HG03469 (cell line): Measurements from ENCODE around the gene MORN5.

Experiments
- ATAC-seq: cut with Tn5 transposase; IDR thresholded peaks from one replicate; pipeline ENCODE4 v1.9.1; 2021; ENCODE audit warnings: mild to moderate bottlenecking, moderate library complexity, moderate number of reproducible peaks; ENCODE audit not compliant: unreplicated experiment

Gene MORN5

DNA sequence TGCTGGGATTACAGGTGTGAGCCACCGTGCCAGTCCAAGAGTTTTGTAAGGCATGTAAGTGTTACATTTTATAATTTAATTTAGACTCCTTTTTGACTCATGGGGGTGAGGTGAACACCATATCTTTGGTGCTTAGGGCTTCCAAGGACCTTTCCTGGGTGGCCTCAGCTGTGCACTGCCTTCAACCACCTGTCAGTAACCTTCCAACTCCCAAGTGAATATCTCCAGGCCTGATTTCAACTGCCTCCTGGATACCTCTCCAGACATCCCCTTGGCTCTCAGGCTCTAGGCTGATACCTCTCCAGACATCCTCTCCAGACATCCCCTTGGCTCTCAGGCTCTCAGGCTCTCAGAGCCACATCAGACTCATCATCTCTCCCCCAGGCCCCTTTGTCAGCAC is 35.7 kb upstream of the MORN5 start:
- no peak for ATAC-seq

DNA sequence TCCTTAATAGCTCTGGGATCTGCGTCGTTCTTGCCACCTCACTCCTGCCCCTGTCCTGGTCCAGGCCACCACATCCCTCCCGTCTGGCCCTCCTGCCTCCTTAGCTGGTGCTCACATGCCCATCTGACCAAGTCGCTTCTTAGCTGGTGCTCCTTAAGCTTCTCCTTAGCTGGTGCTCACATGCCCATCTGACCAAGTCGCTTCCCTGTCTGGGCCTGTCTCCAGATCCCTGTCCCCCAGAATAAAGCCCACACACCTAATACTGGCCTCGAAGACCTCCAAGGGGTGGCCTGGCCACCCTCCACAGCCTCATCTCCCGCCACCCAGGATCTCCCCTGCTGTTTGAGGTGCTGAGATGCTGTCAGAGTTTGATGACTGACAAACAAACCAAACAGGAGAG is 35.2 kb upstream of the MORN5 start:
- no peak for ATAC-seq

DNA sequence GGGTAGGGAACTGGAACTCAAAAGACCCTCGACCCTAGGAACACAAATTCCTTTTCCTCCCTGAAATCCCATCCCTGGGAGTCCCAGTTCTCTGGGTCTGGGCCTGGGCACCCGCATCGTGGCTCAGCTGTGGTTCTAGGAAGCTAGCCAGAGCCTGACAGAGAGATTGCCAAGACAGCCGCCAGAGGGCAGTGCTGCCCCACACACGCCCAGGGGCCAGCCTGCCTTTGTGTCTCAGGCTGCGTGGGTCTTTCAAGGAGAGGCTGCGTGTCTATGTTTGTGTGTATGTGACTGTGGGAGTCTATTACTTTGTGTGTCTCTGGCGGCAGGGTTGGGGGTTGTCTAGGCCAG is 34.6 kb upstream of the MORN5 start:
- ATAC-seq = peak; percentile 52

DNA sequence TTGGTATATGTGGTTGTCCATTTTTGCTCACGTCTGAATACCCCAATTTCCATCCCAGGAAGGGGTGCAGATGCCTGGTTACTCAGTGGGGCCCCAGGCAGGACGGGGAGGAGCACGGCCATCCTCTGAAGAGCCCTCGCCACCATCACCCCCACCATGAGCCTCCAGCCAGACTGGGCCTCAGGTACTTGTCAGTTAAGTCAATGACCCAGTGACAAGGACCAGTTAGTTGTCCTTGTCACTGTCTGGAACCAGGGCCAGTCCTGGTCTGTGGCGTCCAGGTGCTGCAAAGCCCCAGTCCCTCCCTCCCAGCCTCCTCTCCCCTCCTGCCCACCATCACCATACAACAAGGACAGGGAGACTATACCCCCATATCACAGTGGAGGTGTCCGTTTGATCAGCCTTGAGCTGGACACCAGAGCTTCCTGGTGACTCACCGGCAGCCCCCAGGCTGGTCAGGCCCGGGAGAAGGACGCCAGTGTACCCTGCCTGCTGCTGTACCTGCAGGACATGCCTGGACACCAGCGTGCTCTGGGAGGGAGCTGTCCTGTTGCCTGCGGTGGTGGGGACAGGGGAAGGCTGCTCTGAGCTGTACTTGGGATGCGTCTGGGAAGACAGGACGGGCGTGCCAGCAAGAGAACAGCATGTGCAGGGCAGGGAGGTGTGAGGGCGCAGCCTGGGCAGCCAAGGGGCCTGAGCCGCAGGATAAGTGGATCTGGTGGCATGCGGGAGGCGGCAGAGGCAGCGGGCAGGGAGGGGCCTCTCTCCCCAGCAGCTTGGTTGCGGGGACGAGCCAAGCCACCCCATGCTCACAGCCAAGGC is 34.0 kb upstream of the MORN5 start:
- ATAC-seq = no peak

DNA sequence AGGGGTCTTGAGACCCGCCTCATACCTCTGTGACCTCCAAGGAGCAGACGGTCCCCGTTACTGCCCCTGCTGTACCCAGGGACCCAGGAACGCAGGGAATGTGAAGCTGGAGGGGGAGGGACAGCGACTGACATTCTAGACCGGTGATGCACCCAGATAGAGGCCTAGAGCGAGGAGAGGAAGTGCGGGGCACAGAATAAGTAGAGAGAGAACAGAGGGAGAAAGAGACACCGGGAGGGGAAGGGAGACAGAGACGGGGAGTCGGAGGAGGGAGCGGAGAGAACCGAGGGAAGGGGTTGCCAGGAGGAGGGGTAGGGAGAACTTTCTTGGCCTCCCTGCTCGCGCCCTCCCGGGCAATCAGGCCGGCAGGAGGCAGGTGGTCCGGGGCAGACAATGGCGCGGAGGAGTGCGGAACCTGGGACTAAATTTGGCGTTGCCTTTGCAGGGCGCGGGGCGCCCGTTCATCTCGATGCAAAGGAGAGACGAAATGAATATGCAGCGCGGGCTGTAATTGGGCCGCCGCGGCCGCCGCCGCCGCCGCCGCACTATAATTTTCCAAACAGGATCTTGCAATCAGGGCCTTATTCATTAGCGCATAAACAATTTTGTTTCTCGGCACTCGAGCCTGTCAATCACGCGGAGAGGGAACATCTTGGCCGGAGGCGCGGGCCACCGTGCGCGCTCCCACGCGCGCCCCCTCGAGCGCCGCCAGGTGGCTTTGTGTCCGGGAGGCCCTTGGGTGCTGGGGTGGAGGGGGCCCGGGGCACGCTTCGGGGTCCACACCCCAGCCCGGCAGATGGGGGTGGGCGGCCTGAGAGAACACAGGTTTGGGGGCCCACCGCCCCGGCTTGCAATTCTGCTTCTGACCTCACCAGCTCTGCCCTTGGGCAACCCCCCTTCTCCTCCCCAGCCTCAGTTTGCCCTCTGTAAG is 33.1 kb upstream of the MORN5 start:
- ATAC-seq = no peak

DNA sequence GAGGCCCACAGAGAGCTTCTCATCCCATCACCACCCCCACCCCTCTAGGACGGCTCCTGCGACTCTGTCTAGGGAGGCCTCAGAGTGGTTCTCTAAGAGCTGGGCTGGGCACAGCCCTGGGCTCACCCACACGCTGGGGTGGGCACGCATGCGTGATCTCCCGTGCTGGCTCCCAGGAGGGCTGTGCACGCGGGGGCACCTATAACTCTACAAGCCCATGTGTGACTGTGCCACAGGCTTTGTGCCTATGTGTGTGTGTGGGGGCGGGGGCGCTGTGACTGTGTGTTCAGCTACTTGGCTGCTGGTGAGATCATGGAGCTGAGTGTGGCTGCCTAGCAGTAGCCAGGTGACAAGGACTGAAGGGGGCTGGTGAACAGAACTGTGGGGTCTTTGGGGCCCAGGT is 32.3 kb upstream of the MORN5 start:
- ATAC-seq = no peak

DNA sequence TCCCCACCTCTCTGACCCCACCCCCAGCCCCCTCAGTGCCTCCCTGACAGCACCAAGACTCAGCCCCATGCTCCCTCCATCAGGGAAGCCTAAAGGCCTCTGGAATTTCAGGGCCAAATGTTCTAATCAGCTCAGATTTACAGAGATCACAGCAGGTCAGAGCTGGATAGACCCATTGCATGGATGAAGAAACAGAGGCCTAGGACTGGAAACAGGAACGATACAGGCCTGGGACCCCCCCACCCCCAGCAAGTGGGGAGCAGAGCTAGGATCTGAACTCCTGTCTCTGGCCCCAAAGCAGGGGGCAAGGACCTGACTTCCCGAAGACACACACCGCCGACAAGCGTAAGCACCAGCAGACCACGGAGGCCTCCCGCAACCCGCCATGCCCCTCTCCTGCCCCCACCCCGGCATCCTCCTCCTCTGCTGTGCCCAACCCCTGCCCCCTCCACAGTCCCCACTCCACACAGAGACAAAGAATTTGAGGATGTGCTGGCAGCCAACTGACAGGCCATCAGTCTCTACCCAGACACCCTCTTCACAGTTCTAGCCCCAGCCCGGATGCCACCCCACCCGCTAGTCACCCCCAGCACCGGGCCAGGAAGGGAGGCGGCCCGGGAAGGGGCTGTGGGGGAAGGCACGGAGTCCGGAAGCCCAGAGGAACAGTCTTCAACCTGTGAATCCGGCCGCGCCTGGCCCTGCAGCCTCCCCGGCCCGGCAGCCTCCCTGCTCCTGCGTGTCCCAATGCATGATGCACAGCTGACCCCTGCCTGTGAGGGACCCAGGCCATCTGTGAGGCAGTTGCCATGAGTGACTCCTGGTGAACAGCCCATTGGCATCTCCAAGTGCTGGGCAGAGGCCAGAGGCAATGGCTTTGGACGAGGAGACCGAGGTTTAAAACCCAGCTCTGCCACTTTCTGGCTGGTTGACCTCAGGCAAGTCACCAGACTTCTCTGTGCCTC is 31.4 kb upstream of the MORN5 start:
- no peak for ATAC-seq

DNA sequence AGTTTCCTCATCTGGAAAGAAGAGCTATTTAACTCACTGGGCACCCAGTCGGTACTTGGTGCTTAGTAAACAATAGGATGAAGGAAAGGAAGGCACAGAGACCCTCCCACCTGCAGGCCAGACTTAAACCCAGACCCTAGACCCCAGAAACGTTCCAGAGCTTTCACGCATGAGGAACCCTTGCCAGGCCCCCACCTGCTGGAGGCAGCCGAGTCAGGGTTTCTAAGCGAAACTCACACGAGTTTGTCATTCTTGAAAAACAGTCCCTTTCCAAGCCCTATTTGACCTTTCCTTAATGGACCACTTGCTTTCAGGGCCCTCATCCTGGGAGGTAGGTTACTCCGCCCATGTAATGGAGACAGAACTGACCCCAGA is 30.8 kb upstream of the MORN5 start:
- ATAC-seq = no peak

DNA sequence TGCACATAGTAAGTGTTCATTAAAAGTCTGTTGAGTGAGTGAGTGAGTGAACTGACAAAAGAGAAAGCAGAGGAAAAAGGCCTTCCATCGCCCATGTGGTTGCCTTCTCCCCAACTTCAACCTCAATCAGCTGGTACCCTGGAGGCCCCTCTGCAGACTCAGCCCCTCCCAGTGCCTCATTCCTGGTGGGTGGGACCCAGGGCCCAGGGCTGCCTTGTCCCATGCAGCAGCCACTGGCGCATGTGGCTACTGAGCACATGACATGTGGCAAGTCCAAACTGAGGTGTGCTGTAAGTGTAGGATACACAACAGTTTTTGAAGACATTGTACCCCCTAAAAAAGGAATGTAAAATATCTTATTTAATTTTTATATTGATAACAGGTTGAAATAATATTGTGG is 29.7 kb upstream of the MORN5 start:
- no peak for ATAC-seq

DNA sequence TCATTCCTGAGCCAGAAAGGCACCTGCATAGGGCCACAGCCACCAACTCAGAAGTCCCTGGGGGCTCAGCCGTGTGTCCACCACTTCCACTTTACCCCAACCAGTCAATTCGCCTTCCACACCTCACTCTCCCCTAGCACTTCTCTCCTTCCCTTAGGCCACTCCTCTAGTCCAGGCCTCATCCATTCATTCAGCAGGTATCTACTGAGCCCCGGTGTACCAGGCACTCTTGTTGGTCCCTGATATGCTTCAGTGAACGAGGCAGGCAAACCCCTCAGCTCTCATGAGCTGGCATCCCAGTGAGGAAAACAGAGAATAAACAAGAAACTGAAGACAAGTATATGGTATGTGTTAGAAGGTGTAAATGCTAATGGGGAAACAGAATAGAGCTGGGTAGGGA is 28.9 kb upstream of the MORN5 start:
- no peak for ATAC-seq

DNA sequence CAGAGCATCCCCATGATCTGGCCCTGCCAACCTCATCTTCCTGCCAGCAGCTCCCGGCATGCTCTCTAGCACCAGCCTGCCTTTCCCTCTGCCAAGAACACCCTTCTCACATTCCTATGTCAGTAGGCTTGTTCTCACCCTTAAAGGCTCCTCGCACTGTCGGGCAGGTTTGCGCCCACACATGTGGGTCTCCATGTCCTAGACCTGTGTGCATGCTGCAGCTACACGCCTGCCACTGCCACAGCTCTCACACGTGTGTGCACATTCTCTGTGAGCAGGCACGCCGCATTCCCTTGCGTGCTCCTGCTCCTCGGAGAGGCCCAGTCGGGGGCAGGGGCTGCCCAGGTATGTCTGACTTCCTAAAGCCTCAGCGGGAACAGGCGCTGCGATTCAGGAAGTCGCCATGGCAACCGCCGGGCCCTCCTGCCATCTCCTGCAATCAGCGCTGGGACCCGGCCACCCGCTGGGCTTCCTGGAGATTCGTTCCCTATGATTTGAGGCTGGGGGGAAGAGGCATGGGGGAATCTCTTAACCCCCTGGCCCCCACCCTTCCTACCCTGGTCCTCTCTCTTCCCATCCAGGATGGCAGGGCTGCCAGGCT is 28.2 kb upstream of the MORN5 start:
- ATAC-seq = no peak

DNA sequence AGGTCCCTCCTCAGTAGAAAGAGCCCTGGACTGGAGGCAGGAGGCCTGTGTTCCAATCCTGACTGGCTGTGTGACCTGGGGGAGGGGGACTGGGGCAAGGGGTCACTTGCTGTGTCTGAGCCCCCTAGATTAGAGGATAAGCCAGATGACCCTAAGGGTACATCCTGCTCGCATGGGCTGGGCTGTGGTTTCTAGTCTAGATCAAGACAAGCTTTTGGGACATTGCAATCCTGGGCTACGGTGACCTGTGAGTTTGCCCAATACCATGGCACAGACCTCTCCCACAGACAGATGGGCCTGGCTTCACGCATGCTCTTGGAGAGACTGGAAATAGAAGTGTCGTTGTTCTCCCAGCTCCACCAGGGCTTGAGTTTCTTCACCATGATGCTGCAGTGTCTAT is 27.2 kb upstream of the MORN5 start:
- no peak for ATAC-seq

DNA sequence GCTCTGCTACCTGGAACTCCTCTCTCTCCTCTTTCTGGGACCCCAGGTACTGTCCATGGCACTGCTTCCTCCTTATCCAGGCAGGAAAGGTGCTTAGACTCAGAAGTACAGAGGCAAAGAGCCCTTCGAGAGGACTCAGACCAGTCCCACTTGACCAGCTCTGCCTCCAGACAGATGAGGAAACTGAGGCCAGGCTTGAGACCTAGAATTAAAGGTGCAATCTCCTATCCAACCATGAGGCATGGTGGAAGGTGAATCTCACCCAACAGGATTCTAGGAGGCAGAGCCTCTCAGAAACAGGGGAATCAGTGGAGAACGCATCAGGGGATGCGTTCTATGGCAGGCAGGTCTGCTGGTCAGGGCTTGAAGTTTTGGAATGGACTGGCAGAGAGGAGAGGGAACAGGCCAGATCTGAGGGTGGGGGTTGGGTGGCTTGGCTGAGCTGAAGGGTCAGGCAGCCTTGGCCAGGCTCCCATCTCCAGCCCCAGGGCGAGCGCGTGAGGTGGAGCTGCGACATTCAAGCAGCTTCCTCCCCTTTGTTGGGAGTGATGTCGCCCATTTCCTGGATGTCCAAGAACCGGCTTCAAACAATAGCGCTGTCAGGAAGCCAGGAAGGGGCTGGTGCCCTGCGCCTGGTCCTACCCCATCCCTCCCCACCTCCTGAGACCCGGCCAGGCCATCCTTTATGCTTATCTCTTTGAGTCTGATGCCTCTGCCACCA is 26.3 kb upstream of the MORN5 start:
- no peak for ATAC-seq

DNA sequence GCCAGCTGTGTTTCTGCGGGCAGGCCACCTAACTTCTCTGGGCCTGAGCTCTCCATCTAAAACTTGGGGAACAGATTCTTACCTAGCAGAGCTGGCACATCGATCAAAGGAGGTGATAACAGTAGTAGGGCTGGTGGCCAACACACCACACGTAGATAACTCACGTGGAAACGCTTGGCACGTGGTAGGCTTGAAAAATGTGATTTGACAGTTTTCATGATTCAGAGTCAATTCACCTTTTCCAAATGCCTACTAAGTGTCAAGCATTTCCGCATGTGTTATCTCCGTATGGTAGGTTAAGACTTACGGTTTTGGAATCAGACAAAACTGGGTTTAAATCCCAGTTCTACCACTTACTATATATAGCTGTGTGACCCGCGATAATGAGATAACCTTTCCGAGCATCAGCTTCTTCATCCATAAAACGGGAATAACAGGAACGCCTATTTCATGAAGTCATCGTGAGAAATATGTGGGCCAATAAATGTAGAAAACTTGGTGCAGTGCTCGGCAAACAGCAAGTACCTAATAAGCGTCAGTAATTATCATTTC is 25.6 kb upstream of the MORN5 start:
- no peak for ATAC-seq

DNA sequence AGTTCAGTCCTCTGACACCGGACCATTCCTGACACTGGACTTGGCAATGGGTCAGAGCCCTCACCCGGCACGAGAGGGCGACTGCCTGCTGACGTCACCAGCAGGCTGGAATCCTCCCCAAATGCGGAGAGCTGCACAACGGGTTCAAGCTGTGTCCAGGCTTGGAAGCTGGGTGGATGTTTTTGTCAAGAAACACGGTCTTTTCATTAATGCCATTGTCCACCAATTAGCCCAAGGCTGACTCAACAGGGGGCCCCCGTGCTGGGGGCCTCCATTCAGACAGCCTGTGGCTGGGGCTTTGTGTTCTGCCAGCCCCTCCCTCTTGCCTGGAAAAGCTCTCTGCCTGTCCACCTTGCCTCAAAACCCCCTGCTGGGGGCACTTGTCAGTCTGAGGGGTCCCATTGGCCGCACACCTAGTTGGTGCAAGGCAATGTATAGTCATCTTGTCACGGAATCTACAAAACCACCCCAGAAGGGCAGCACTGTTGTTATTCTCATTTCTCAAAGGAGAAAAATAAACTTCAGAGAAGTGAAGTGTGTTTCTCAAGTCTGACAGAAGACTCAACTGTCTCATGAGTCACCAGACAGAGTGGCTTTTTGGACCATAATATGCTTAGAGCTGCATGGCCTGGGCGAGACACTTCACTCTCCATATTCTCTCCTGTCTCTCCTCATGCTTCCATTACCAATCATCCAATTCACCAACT is 24.7 kb upstream of the MORN5 start:
- no peak for ATAC-seq

DNA sequence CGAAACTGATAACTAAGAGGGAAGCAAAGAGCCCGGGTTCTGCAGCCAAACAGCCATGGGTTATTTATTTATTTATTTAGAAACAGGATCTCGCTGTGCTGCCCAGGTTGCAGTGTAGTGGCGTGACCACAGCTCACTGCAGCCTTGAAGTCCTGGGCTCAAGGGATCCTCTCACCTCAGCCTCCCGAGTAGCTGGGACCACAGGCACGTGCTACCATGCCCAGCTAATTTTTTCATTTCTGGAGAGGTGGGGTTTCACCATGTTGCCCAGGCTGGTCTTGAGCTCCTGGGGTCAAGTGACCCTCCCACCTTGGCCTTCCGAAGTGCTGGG is 24.2 kb upstream of the MORN5 start:
- ATAC-seq = no peak

DNA sequence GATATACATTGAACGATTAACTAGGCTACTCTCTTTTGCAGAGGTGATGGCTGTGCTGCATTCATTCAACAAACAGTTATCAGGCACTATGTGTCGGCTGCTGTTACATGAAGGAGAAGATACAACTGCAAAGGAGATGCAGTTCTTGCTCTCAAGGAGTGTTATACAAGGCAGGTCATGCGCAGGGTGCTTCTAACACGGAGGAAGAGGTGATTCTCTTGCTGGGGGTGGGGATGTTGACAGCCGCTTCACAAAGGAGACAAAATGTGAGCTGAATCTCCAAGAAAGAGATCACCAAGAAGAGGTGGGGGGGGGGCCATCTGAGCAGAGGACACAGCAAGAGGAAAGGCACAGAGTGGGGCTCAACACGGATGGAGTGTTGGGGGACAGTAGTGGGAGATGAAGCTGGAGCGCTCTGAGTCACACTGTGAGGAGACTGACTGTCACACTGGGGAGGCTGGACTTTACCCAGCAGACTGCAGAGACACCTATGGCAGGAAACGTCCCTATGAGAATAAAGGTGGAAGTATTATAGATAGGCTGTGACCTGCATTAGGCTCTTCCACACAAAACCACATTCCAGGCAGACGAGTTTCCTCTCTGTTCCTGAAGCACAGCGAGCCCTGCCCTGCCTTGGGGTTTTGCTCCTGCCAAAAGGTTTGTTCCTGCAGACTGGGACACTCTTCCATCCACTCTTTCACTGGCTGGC is 21.0 kb upstream of the MORN5 start:
- no peak for ATAC-seq

DNA sequence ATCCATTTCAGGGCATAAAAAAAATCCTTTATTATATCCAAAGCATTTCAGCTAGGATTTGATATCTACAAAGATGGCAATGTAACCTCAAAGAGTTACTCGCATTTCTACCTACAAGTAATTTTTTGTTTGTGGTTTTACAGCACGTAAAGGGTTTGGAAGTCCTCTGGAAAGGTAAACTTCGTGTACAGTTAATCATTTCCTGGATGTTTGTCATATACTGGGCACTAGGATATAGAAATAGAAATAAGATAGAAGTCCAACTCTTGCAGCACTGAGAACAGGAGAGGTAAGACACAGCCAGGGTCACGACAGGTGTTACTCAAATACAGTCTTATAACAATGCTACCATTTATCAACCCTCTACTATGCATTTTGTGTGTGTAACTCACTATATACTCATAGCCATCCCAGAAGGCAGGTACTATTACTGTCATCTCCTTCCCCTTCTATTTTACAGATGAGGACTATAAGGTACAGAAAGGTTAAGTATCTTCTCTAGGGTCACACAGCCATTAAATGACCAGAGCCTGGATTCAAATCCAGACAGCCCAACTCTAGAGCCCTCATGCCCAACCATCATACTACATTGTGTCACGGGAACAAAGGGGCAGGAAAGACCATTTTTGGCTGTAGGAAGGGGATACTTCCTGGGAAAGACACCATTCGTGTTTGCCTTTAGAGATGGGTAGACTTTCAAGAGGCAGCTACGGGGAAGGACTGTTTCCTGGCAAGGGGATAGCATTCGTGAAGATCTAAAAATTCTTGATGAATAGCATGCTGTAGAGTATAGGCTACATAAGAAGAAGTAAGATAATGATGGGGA is 19.1 kb upstream of the MORN5 start:
- ATAC-seq = no peak
